Neuronal stem cell (in vitro differentiated cells): ENCODE results near the gene TMEM42.

Source experiments
- DNase-seq: peaks from one replicate; pipeline ENCODE4 v3.0.0-alpha.2; 2013; ENCODE audit warnings: low spot score
- H2AFZ ChIP-seq: one replicate; pipeline ENCODE4 v1.6.1; 2013; ENCODE audit warnings: mild to moderate bottlenecking, low read length, inconsistent platforms
- H2AK5ac ChIP-seq: 2 replicates; pipeline ENCODE4 v1.6.1; 2013; ENCODE audit warnings: low read depth, mild to moderate bottlenecking, inconsistent platforms, low read length, moderate library complexity, mixed read lengths
- H2BK120ac ChIP-seq: 2 replicates; pipeline ENCODE4 v1.6.1; 2013; ENCODE audit warnings: low read depth, mild to moderate bottlenecking, inconsistent platforms, low read length, moderate library complexity, mixed read lengths
- H2BK12ac ChIP-seq: one replicate; pipeline ENCODE4 v1.6.1; 2013; ENCODE audit warnings: low read length, inconsistent platforms
- H2BK15ac ChIP-seq: 2 replicates; pipeline ENCODE4 v1.6.1; 2013; ENCODE audit warnings: mild to moderate bottlenecking, low read length, inconsistent platforms, mixed read lengths
- H2BK5ac ChIP-seq: one replicate; pipeline ENCODE4 v1.6.1; 2013; ENCODE audit warnings: inconsistent platforms, mild to moderate bottlenecking, low read length, moderate library complexity
- H3K14ac ChIP-seq: one replicate; pipeline ENCODE4 v1.6.1; 2013; ENCODE audit warnings: low read length, inconsistent platforms
- H3K18ac ChIP-seq: 2 replicates; pipeline ENCODE4 v1.6.1; 2013; ENCODE audit warnings: low read length, inconsistent platforms
- H3K23ac ChIP-seq: 2 replicates; pipeline ENCODE4 v1.6.1; 2013; ENCODE audit warnings: low read depth, mild to moderate bottlenecking, mixed read lengths, low read length, inconsistent platforms; ENCODE audit not compliant: poor library complexity
- H3K27ac ChIP-seq: replicated peaks from 3 replicates; pipeline ENCODE4 v1.5.1; 2013; ENCODE audit warnings: low read length, inconsistent platforms
- H3K27me3 ChIP-seq, 3 experiments: 2 replicates each; pipeline ENCODE4 v1.6.1; 2013; ENCODE audit warnings: low read length in 3 of 3, mild to moderate bottlenecking in 2 of 3, inconsistent platforms in 1 of 3, low read depth in 1 of 3, mixed read lengths in 1 of 3, moderate library complexity in 1 of 3; ENCODE audit not compliant: control insufficient read depth in 3 of 3, insufficient read depth in 3 of 3
- H3K36me3 ChIP-seq, 2 donors: replicated peaks in 1 of 2; 2 replicates each; pipeline ENCODE4 v1.6.1; 2013; ENCODE audit warnings: low read length in 2 of 2; ENCODE audit not compliant: control insufficient read depth in 2 of 2, insufficient read depth in 2 of 2
- H3K4ac ChIP-seq: 2 replicates; pipeline ENCODE4 v1.6.1; 2013; ENCODE audit warnings: inconsistent platforms, mild to moderate bottlenecking, low read length, moderate library complexity
- H3K4me1 ChIP-seq, 2 donors: 1 replicate in 1 of 2; 2 replicates in 1 of 2; pipeline ENCODE4 v1.6.1; 2013; ENCODE audit warnings: low read length in 2 of 2, low read depth in 1 of 2; ENCODE audit not compliant: control insufficient read depth in 2 of 2, insufficient read depth in 1 of 2
- H3K4me2 ChIP-seq: one replicate; pipeline ENCODE4 v1.6.1; 2013; ENCODE audit warnings: mild to moderate bottlenecking, low read length, inconsistent platforms; ENCODE audit not compliant: insufficient read depth, poor library complexity, severe bottlenecking
- H3K4me3 ChIP-seq, 2 donors: 2 replicates each; pipeline ENCODE4 v1.5.1; 2013; ENCODE audit warnings: low read length in 2 of 2, mild to moderate bottlenecking in 2 of 2, inconsistent platforms in 1 of 2, moderate library complexity in 1 of 2
- H3K79me1 ChIP-seq: one replicate; pipeline ENCODE4 v1.6.1; 2013; ENCODE audit warnings: low read depth, mild to moderate bottlenecking, inconsistent platforms, low read length, moderate library complexity
- H3K9ac ChIP-seq: one replicate; pipeline ENCODE4 v1.6.1; 2013; ENCODE audit warnings: mild to moderate bottlenecking, low read depth, low read length, inconsistent platforms; ENCODE audit not compliant: poor library complexity
- H3K9me3 ChIP-seq, 2 donors: replicated peaks in 1 of 2; 2 replicates each; pipeline versions ENCODE3 to v1.6.1; 2013; ENCODE audit warnings: low read length in 2 of 2, mild to moderate bottlenecking in 2 of 2, inconsistent platforms in 1 of 2, low read depth in 1 of 2, mixed read lengths in 1 of 2, moderate library complexity in 1 of 2; ENCODE audit not compliant: control insufficient read depth in 2 of 2, insufficient read depth in 1 of 2
- H4K8ac ChIP-seq: one replicate; pipeline ENCODE4 v1.6.1; 2013; ENCODE audit warnings: low read depth, mild to moderate bottlenecking, inconsistent platforms, low read length, moderate library complexity
- H4K91ac ChIP-seq: one replicate; pipeline ENCODE4 v1.6.1; 2013; ENCODE audit warnings: low read length, low read depth, mild to moderate bottlenecking, inconsistent platforms; ENCODE audit not compliant: poor library complexity
- WGBS, 2 donors: extraction: QIAGEN DNeasy Blood & Tissue Kit; methylation state at CpG; one replicate each; pipeline ENCODE4 v1.1.7; 2013; ENCODE audit warnings: missing lambda C conversion rate in 2 of 2, mixed read lengths in 1 of 2; ENCODE audit not compliant: insufficient read length in 2 of 2, insufficient replicate concordance in 1 of 2; ENCODE audit errors: extremely low coverage in 2 of 2; 5-methylcytosine and 5-hydroxymethylcytosine counted together

The TMEM42 gene

DNA sequence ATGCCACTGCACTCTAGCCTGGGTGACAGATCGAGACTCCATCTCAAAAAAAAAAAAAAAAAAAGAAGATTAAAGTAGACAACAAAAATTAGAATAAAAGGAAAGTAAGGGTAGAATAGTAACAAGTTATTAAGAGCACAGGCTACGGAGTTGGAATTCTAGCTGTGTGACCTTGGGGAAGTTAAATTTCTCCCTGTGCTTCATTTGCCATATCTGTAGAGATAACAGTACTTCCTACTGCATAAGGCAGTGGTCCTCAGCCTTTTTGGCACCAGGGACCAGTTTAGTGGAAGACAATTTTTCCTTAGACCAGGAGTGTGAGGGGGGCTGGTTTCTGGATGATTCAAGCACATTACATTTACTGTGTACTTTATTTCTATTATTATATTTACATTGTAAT is 28.7 kb upstream of the TMEM42 start:
- Histone ChIP-seq H3K9ac (no peak overlapping the region), H2BK5ac (no peak overlapping the region), H4K91ac (no peak overlapping the region), H3K18ac (no peak overlapping the region), H3K4me3 (no peak overlapping the region), H3K4me2 (no peak overlapping the region), H2AFZ (no peak overlapping the region), H3K27ac (no peak overlapping the region), H3K79me1 (no peaks in the 10 kb centered on the region), H3K14ac (no peak overlapping the region), H3K36me3 (peaks cover 24 to 90% of the 10 kb centered on the region in 2 donors), H3K23ac (no peak overlapping the region), H2BK15ac (no peak overlapping the region), H4K8ac (no peak overlapping the region), H3K4me1 (no peaks in the 10 kb centered on the region), H3K9me3 (peaks cover 1 to 20% of the 10 kb centered on the region in 2 donors), H2AK5ac (no peak overlapping the region), H3K4ac (no peak overlapping the region), H3K27me3 (no peaks in the 10 kb centered on the region), H2BK12ac (no peak overlapping the region), H2BK120ac (no peak overlapping the region)
- DNase-seq = no peak
- WGBS, 2 donors = no CpG with 5 or more reads among the region's 2 CpGs

- H2BK12ac ChIP-seq = no peak overlapping the region
- H3K36me3 ChIP-seq = peaks cover 26 to 90% of the 10 kb centered on the region in 2 donors
- H3K23ac ChIP-seq = no peak overlapping the region
- no peak overlapping the region for H4K8ac ChIP-seq
- peaks cover 4 to 20% of the 10 kb centered on the region in 2 donors for H3K9me3 ChIP-seq
- H3K4me3 ChIP-seq = no peak overlapping the region
- H4K91ac ChIP-seq = no peak overlapping the region
- H3K18ac ChIP-seq = no peak overlapping the region
- H3K4ac ChIP-seq = no peak overlapping the region
- H3K4me1 ChIP-seq = no peaks in the 10 kb centered on the region
- no peaks in the 10 kb centered on the region for H3K79me1 ChIP-seq
- H3K27ac ChIP-seq = no peak overlapping the region
- no CpG with 5 or more reads among the region's 7 CpGs for WGBS, 2 donors
- H2AFZ ChIP-seq = no peak overlapping the region
- no peaks in the 10 kb centered on the region for H3K27me3 ChIP-seq
- H2AK5ac ChIP-seq = no peak overlapping the region
- DNase-seq = no peak
- H3K4me2 ChIP-seq = no peak overlapping the region
- H3K9ac ChIP-seq = no peak overlapping the region
- H3K14ac ChIP-seq = no peak overlapping the region
- H2BK15ac ChIP-seq = no peak overlapping the region
- no peak overlapping the region for H2BK5ac ChIP-seq
- H2BK120ac ChIP-seq = no peak overlapping the region
Measured at GRCh38 chr3:44833394-44833793, 28.3 kb upstream of the TMEM42 start.

DNA sequence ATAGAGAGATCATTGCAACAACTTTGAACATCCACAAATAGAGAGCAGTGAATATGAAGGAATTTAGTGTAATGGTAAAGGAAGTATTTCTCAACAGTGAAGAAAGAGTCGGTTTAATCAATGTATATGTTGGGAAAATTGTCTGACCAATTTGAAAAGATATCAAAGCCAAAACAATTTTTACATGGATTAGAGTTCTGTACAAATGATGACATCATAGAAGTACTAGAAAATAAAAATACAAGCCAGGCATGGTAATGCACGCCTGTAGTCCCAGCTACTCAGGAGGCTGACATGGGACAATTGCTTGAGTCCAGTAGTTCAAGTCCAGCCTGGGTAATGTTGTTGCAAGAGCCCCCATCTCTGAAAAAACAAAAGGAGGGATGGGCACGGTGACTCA is 26.0 kb upstream of the TMEM42 start:
- no peak overlapping the region for H2AK5ac ChIP-seq
- no peak for DNase-seq
- H3K36me3 ChIP-seq = peaks cover 24 to 96% of the 10 kb centered on the region in 2 donors
- no peak overlapping the region for H3K14ac ChIP-seq
- H3K18ac ChIP-seq = no peak overlapping the region
- H3K9me3 ChIP-seq = peaks cover 4 to 20% of the 10 kb centered on the region in 2 donors
- no peaks in the 10 kb centered on the region for H3K4me1 ChIP-seq
- no peak overlapping the region for H3K4me2 ChIP-seq
- H4K8ac ChIP-seq = no peak overlapping the region
- no peak overlapping the region for H3K27ac ChIP-seq
- H3K4ac ChIP-seq = no peak overlapping the region
- H2BK12ac ChIP-seq = no peak overlapping the region
- WGBS, 2 donors = 100% methylated on average over 1 of the region's 3 CpGs; no CpG with 5 or more reads in 1 of the 2 donors
- H3K23ac ChIP-seq = no peak overlapping the region
- H3K4me3 ChIP-seq = no peak overlapping the region
- H3K9ac ChIP-seq = no peak overlapping the region
- no peak overlapping the region for H2BK5ac ChIP-seq
- no peaks in the 10 kb centered on the region for H3K79me1 ChIP-seq
- H3K27me3 ChIP-seq = no peaks in the 10 kb centered on the region
- no peak overlapping the region for H2AFZ ChIP-seq
- H2BK120ac ChIP-seq = no peak overlapping the region
- H2BK15ac ChIP-seq = no peak overlapping the region
- H4K91ac ChIP-seq = no peak overlapping the region

DNA sequence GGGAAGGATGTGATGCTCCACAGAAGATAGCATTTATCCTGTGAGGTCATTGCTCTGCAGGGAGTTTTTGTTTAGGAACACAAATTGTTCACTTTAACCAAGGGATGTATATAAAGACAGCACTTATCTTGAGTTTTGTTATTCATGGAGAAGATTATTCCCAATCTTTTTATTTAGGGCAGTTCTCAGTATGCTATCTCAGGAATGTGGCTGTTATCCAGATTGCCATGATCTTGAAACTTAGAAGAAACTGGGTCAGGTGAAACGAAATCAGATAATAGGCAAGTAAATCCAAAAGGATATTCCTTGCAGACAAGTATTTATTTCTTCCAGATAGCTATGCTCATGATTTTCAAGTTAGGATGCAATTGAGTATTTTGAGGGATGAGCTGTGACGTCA is 19.3 kb upstream of the TMEM42 start:
- WGBS, 2 donors = no CpG with 5 or more reads among the region's 2 CpGs
- Histone ChIP-seq H3K4me2 (no peak overlapping the region), H3K9me3 (peaks cover 3% of the 10 kb centered on the region in 2 donors), H3K14ac (no peak overlapping the region), H3K4me1 (no peaks in the 10 kb centered on the region), H3K4ac (no peak overlapping the region), H3K4me3 (no peak overlapping the region), H2AFZ (no peak overlapping the region), H3K18ac (no peak overlapping the region), H2BK15ac (no peak overlapping the region), H2BK12ac (no peak overlapping the region), H3K36me3 (peaks cover 35 to 99% of the 10 kb centered on the region in 2 donors), H3K23ac (no peak overlapping the region), H3K79me1 (peaks cover 1% of the 10 kb centered on the region), H4K91ac (no peak overlapping the region), H4K8ac (no peak overlapping the region), H2AK5ac (no peak overlapping the region), H2BK120ac (no peak overlapping the region), H2BK5ac (no peak overlapping the region), H3K27me3 (no peaks in the 10 kb centered on the region), H3K27ac (no peak overlapping the region), H3K9ac (no peak overlapping the region)
- no peak for DNase-seq
